HCT116 (cell line): ENCODE data around the gene CEP152. TPM values are rescaled to one million over a fixed set of nuclear protein-coding genes. Genes with fewer than 3 reads are reported as not detected.

Source experiments
- ATAC-seq: fragments of 200-7000 bp; cut with Tn5 transposase; 2 replicates; pipeline ENCODE4 v1.9.1; 2020; ENCODE audit warnings: mild to moderate bottlenecking, moderate library complexity
- BruUV-seq: library from RNA; stranded (reverse); fragments of 400-500 nt; replicated peaks from 2 replicates; lab custom pipeline; 2021; lab: Mats Ljungman, UMichigan
- CTCF ChIA-PET: fragments of 300-600 bp; sonication (Branson Sonifier 250); formaldehyde crosslinking; loops from one replicate; lab custom pipeline; 2021; ENCODE audit warnings: antibody characterized with exemption; lab: Charles Lee
- POLR2A ChIA-PET: fragments of 300-600, 350-600 bp; sonication (Branson Sonifier 250); formaldehyde crosslinking; loops from one replicate; lab custom pipeline; 2021; ENCODE audit warnings: antibody characterized with exemption; lab: Charles Lee
- RAD21 ChIA-PET, 2 experiments: fragments of 300-600 bp; sonication (Branson Sonifier 250); formaldehyde crosslinking; loops; one replicate each; lab custom pipeline; 2023; ENCODE audit warnings: low total read pairs in 2 of 2; ENCODE audit not compliant: uncharacterized antibody in 2 of 2, unreplicated experiment in 2 of 2, low non-redundant PET in 1 of 2; lab: Charles Lee
- DNase-seq: peaks from one replicate; pipeline ENCODE4 v3.0.0-alpha.2; 2010; ENCODE audit warnings: low read depth, low spot score
- H2AFZ ChIP-seq: fragments of 200-600 bp; shearing (Covaris generic), sonication (generic); 2 replicates; pipeline ENCODE4 v1.6.1; 2017; ENCODE audit warnings: low read depth, mixed run types, mixed read lengths, antibody characterized with exemption, low read length; ENCODE audit not compliant: poor library complexity, severe bottlenecking
- H3K27ac ChIP-seq: 2 replicates; pipeline ENCODE4 v1.5.1; 2012; ENCODE audit warnings: low read depth, low read length
- H3K27me3 ChIP-seq: fragments of 200-600 bp; sonication (generic); 2 replicates; pipeline ENCODE4 v1.6.1; 2016; ENCODE audit warnings: mixed run types, low read length, mixed read lengths; ENCODE audit not compliant: insufficient read depth
- H3K36me3 ChIP-seq, 2 experiments: fragments of 200-500 bp in 1 of 2; fragments of 200-600 bp in 1 of 2; sonication (Bioruptor generic) in 1 of 2; sonication (generic) in 1 of 2; 2 replicates each; pipeline versions ENCODE4 v1.5.1 to v1.6.1; 2014 to 2016; ENCODE audit warnings: low read length in 2 of 2, inconsistent platforms in 1 of 2, mixed read lengths in 1 of 2, mixed run types in 1 of 2; ENCODE audit not compliant: insufficient read depth in 2 of 2, control insufficient read depth in 1 of 2
- H3K4me1 ChIP-seq, 2 experiments: fragments of 200-600 bp in 1 of 2; sonication (generic) in 1 of 2; 2 replicates each; pipeline versions ENCODE4 v1.5.1 to v1.6.1; 2012 to 2017; ENCODE audit warnings: low read length in 2 of 2, inconsistent platforms in 1 of 2, mild to moderate bottlenecking in 1 of 2, mixed read lengths in 1 of 2, mixed run types in 1 of 2, moderate library complexity in 1 of 2; ENCODE audit not compliant: insufficient read depth in 2 of 2, control insufficient read depth in 1 of 2
- H3K4me2 ChIP-seq: fragments of 200-600 bp; sonication (generic); 2 replicates; pipeline ENCODE4 v1.6.1; 2017; ENCODE audit warnings: mixed run types, low read length, mixed read lengths
- H3K4me3 ChIP-seq, 2 experiments: fragments of 200-600 bp in 1 of 2; sonication (generic) in 1 of 2; replicated peaks in 1 of 2; 2 replicates each; pipeline ENCODE4 v1.5.1; 2011 to 2016; ENCODE audit warnings: low read length in 2 of 2, control low read depth in 1 of 2, low read depth in 1 of 2, mild to moderate bottlenecking in 1 of 2, mixed read lengths in 1 of 2, mixed run types in 1 of 2
- H3K79me2 ChIP-seq: fragments of 200-600 bp; sonication (generic); 2 replicates; pipeline ENCODE4 v1.6.1; 2017; ENCODE audit warnings: mild to moderate bottlenecking, mixed run types, low read length, moderate library complexity, mixed read lengths; ENCODE audit not compliant: insufficient read depth
- H3K9ac ChIP-seq: fragments of 200-600 bp; sonication (generic); 2 replicates; pipeline ENCODE4 v1.6.1; 2016; ENCODE audit warnings: low read length, mixed read lengths
- H3K9me2 ChIP-seq: fragments of 200-600 bp; sonication (generic), shearing (Covaris generic); 2 replicates; pipeline ENCODE4 v1.6.1; 2017; ENCODE audit warnings: mixed run types, mild to moderate bottlenecking, moderate library complexity; ENCODE audit not compliant: insufficient read depth
- H3K9me3 ChIP-seq, 2 experiments: fragments of 200-500 bp in 1 of 2; fragments of 200-600 bp in 1 of 2; sonication (Bioruptor generic) in 1 of 2; sonication (generic) in 1 of 2; 2 replicates each; pipeline ENCODE4 v1.6.1; 2014 to 2017; ENCODE audit warnings: low read length in 2 of 2, mixed read lengths in 2 of 2, inconsistent platforms in 1 of 2, low read depth in 1 of 2, mild to moderate bottlenecking in 1 of 2, mixed run types in 1 of 2, moderate library complexity in 1 of 2; ENCODE audit not compliant: control insufficient read depth in 1 of 2, insufficient read depth in 1 of 2
- H4K20me1 ChIP-seq: fragments of 200-600 bp; sonication (generic), shearing (Covaris generic); 2 replicates; pipeline ENCODE4 v1.6.1; 2017; ENCODE audit warnings: mixed run types, mild to moderate bottlenecking, moderate library complexity; ENCODE audit not compliant: insufficient read depth
- CEBPB ChIP-seq: IDR thresholded peaks from 2 replicates; pipeline ENCODE4 v1.6.1; 2012; ENCODE audit warnings: low read depth
- EGR1 ChIP-seq: IDR thresholded peaks from 2 replicates; pipeline ENCODE4 v1.6.1; 2012; ENCODE audit warnings: low read depth
- EZH2 ChIP-seq: fragments of 200-600 bp; sonication (generic); IDR thresholded peaks from 2 replicates; pipeline ENCODE4 v1.6.1; 2017; ENCODE audit warnings: antibody characterized with exemption, mixed run types
- FOSL1 ChIP-seq: IDR thresholded peaks from 2 replicates; pipeline ENCODE4 v1.6.1; 2012; ENCODE audit warnings: low read depth
- JUND ChIP-seq: IDR thresholded peaks from 2 replicates; pipeline ENCODE4 v1.6.1; 2012
- POLR2A ChIP-seq: IDR thresholded peaks from 2 replicates; pipeline ENCODE4 v1.7.0; 2011; ENCODE audit warnings: borderline replicate concordance; ENCODE audit not compliant: insufficient read depth, insufficient read length; ENCODE audit errors: extremely low read depth
- POLR2AphosphoS5 ChIP-seq: IDR thresholded peaks from 2 replicates; pipeline ENCODE4 v1.6.1; 2011; ENCODE audit warnings: mild to moderate bottlenecking, low read depth, low read length, moderate library complexity
- SIN3A ChIP-seq: IDR thresholded peaks from 2 replicates; pipeline ENCODE4 v1.6.1; 2012; ENCODE audit warnings: low read depth
- TCF7L2 ChIP-seq: IDR thresholded peaks from 2 replicates; pipeline ENCODE4 v1.7.0; 2011; ENCODE audit warnings: borderline replicate concordance, inconsistent platforms; ENCODE audit not compliant: insufficient read depth, insufficient read length; ENCODE audit errors: extremely low read depth
- YY1 ChIP-seq: IDR thresholded peaks from 2 replicates; pipeline ENCODE4 v1.6.1; 2011; ENCODE audit warnings: low read length, low read depth, moderate library complexity, mild to moderate bottlenecking; ENCODE audit not compliant: insufficient replicate concordance; ENCODE audit errors: extremely low read depth
- ZFX ChIP-seq: fragments of 450-650 bp; IDR thresholded peaks from 2 replicates; pipeline ENCODE4 v1.6.1; 2017
- ZNF274 ChIP-seq: fragments of 200-500 bp; sonication (Bioruptor generic); IDR thresholded peaks from 2 replicates; pipeline ENCODE4 v1.6.1; 2014; ENCODE audit warnings: mild to moderate bottlenecking, low read depth, low read length, inconsistent platforms
- intact Hi-C: fragments of 100-400 bp; cut with micrococcal nuclease; formaldehyde crosslinking; loops from 2 replicates; pipeline ENCODE4 v1.10.0; 2022
- total RNA-seq: library from RNA; stranded (reverse); gene quantifications from one replicate; pipeline ENCODE4 v1.2.1, GENCODE V29; 2021; ENCODE audit not compliant: unreplicated experiment
- TF ChIP-seq, protein P1 (sequence below): IDR thresholded peaks from 2 replicates; pipeline ENCODE4 v1.6.1; 2012
- TF ChIP-seq, protein P2 (sequence below): IDR thresholded peaks from 2 replicates; pipeline ENCODE4 v1.6.1; 2012
- TF ChIP-seq, protein P3 (sequence below): IDR thresholded peaks from 2 replicates; pipeline ENCODE4 v1.6.1; 2012; ENCODE audit warnings: low read depth

Gene CEP152
- total RNA-seq, 1 experiment from 2014 or later, result 19.7 TPM

DNA sequence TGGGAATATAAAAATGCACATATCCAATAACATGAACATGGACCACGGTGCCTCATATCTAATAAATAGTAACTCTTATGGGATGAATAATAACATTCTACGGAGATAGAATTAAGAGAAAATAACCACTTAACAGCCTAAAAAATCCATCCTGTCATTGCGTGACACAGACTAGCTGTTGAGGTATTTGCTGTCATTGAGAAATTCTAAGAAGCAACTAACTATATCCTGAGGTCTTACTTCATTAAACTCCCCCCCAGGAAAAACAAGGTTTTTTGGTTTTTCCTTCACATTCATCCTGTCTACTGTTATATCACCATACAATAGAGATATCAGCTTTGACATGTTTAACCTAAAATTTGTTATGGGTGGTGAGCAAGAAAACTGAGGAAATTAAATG is 14.3 kb downstream of the CEP152 start:
- peaks cover 34% of the 10 kb centered on the region for H3K79me2 ChIP-seq
- BruUV-seq, result no TSS peak
- DNase-seq (no peak), ATAC-seq (no peak)
- H3K27me3 ChIP-seq, result no peaks in the 10 kb centered on the region
- no peaks in the 10 kb centered on the region for H4K20me1 ChIP-seq
- POLR2A ChIA-PET, result no interaction called here
- H3K27ac ChIP-seq, result no peak overlapping the region
- no peak overlapping the region for H2AFZ ChIP-seq
- no peak overlapping the region for H3K9ac ChIP-seq
- CTCF ChIA-PET, result no interaction called here
- RAD21 ChIA-PET, result no interaction called here
- no peaks in the 10 kb centered on the region for H3K9me2 ChIP-seq
- no peak overlapping the region for H3K4me3 ChIP-seq
- TF ChIP-seq, protein P1, sequence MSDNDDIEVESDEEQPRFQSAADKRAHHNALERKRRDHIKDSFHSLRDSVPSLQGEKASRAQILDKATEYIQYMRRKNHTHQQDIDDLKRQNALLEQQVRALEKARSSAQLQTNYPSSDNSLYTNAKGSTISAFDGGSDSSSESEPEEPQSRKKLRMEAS, result no peak
- TF ChIP-seq TCF7L2, result no peak
- no peak for TF ChIP-seq CEBPB
- no peak for TF ChIP-seq POLR2AphosphoS5
- no peak for TF ChIP-seq ZFX
- TF ChIP-seq, protein P2, sequence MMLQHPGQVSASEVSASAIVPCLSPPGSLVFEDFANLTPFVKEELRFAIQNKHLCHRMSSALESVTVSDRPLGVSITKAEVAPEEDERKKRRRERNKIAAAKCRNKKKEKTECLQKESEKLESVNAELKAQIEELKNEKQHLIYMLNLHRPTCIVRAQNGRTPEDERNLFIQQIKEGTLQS, result no peak
- TF ChIP-seq FOSL1, result no peak
- TF ChIP-seq SIN3A, result no peak
- TF ChIP-seq EGR1, result no peak
- TF ChIP-seq, protein P3, sequence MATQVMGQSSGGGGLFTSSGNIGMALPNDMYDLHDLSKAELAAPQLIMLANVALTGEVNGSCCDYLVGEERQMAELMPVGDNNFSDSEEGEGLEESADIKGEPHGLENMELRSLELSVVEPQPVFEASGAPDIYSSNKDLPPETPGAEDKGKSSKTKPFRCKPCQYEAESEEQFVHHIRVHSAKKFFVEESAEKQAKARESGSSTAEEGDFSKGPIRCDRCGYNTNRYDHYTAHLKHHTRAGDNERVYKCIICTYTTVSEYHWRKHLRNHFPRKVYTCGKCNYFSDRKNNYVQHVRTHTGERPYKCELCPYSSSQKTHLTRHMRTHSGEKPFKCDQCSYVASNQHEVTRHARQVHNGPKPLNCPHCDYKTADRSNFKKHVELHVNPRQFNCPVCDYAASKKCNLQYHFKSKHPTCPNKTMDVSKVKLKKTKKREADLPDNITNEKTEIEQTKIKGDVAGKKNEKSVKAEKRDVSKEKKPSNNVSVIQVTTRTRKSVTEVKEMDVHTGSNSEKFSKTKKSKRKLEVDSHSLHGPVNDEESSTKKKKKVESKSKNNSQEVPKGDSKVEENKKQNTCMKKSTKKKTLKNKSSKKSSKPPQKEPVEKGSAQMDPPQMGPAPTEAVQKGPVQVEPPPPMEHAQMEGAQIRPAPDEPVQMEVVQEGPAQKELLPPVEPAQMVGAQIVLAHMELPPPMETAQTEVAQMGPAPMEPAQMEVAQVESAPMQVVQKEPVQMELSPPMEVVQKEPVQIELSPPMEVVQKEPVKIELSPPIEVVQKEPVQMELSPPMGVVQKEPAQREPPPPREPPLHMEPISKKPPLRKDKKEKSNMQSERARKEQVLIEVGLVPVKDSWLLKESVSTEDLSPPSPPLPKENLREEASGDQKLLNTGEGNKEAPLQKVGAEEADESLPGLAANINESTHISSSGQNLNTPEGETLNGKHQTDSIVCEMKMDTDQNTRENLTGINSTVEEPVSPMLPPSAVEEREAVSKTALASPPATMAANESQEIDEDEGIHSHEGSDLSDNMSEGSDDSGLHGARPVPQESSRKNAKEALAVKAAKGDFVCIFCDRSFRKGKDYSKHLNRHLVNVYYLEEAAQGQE, result no peak
- TF ChIP-seq ZNF274, result no peak
- no peak for TF ChIP-seq EZH2
- no peak for TF ChIP-seq POLR2A
- TF ChIP-seq YY1, result no peak
- TF ChIP-seq JUND, result no peak
- intact Hi-C loops, result no loop called here
- H3K9me3 ChIP-seq, result no peaks in the 10 kb centered on the region
- no peak overlapping the region for H3K4me2 ChIP-seq
- H3K4me1 ChIP-seq, result peaks cover 6 to 7% of the 10 kb centered on the region in 2 experiments; a peak in 2 of 4 replicates
- H3K36me3 ChIP-seq, result peaks cover 9 to 18% of the 10 kb centered on the region in 2 experiments
